HG02759 (cell line): Measurements from ENCODE around the gene CLDN14.
A peak's percentile ranks its signal among the peaks of the same experiment; 100 is the strongest.
"Not testable (repeated sequence)": the region's sequence is repeated elsewhere in the genome, so short reads cannot be mapped to it uniquely, and the experiment has no call there.

Experiments used
- ATAC-seq: cut with Tn5 transposase; IDR thresholded peaks from one replicate; pipeline ENCODE4 v1.9.1; 2021; ENCODE audit warnings: mild to moderate bottlenecking, moderate library complexity; ENCODE audit not compliant: unreplicated experiment

The CLDN14 gene

DNA sequence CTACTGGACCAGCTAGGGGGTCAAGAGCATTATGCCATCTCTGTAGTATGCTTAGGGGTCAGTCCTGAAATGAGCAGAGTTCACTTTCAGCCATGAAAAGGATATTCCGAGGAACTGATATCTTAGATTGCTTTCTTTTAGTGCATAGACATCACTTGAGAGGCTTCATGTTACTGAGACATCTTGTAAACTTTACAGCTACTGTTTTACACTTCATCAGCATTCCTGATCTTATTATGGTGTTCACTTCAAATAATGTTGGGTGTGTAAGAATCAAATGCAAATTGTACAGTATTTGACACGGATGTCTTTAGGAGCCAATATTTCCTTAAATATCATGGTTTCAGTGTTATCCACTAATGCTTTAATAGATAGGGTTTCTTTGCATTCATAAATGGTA is 22.4 kb upstream of the CLDN14 start:
- ATAC-seq = no peak

DNA sequence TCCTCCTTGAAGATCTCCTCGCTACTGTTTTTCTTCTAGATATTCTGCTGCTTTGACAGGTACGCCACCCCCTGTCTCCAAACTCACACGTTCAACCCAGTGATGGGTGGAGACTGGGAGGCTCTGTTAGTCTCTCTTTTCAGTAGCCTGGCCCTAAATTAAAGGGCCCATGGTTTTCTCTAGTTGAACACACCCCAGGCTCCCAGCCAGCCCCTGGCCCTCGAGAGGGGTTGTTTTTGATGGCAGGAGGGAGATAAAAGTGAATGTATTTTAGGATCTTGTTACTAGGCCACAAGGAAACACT is 21.6 kb upstream of the CLDN14 start:
- no peak for ATAC-seq

DNA sequence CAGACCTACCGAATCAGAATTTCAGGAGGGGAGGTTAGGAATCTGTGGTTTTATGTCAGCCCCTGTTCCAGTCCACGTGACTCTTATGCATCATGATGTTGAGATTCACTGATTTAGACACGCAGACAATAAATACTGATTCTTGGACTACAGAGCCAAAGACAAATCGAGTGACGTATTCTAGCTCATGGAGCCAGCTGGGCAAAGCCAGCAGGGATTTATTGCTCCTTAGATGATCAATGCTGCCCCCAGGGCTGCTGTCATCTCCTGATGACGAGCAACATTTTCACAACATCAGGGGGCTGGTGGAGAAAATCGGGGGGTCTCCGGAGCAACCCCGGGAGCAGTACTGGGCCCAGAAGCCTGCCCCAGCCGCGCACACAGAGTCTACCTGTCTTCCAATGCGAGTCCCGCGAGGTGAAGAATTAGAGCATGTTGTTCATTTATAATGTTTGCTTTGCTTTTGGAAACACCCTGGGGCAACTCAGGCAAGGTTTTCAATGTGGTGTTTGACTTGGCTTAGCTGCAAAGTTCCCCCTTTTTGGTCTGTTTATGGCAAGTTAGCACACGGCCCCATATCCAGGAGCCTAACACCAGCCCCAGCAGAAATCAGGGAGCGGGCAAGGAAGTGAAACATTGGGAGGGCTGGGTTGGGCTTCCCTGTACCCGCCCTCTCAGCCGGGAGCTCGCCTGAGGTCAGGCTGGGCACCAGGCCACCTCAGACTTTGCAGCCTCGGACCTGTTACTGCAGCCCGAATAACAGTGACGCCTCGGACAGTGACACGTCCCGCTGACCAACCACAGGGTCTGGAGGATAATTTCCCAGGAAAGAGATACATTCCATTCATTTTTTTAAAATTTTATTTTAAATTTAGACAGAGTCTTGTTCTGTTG is 19.9 kb upstream of the CLDN14 start:
- ATAC-seq = no peak

DNA sequence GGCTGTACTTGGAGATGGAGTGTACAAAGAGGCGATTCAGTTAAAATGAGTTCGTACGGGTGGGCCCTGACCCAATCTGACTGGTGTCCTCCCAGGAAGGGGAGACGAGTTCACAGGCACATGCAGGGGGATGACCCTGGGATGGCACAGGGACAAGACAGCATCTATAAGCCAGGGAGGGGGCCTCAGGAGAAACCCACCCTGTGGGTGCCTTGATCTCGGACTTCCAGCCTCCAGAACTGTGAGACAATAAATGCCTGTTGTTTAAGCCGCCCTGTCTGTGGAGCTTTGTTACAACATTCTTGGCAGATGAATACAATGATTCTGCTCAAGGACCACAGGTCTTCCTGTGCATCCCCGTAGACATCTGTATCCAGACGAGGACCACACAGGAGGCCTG is 14.6 kb upstream of the CLDN14 start:
- ATAC-seq = no peak

DNA sequence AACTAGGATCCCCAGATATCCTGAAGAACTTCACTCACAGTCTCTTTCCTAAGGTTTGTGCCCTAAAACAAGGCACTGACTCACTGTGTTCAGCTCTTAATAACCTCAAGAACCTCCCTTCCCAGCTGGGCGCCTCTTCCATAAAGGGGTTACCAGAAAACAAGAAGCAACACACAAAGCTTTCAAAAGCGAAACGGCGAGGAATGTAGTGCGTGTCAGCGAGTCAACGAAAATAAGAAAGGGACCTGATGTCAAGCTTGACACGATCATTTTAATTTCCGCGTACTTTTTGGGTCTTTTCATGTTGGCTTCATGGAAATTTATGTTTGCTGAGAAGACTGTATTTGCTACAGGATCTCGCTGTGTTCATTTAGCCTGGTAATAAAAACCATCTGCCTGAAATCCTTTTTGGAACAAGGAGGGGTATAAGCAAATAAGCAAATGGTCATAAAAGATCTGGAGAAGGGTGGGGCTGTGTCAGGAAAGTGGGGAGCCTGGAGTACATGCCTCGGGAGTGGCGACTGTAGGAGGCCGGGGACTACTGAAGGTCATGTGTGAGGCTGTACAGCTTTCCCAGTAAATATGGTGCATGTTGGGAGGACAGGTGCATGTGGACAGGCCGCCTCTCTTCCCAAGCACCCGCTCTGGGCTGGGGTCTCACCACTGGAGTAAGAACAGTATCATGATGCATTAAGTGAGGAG is 11.4 kb upstream of the CLDN14 start:
- no peak for ATAC-seq

DNA sequence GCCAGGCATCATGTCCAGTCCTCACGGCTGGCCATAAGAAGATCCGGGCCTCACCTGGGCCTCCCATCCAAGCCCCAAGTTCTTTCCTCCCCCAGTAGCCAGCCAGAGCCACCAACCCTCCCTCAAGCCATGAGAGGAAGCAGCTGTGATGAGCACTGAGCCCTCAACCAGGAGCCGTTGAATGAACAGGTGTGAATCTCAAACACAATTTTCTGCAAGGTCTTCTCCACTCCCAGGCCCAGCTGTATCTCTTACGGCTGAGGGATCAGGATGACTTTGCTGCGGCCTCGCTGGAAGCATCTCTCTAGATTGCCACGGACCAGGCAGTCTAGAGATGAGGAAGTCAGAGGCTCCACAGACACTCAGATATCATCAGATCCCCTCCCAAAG is 9.8 kb upstream of the CLDN14 start:
- ATAC-seq = no peak

DNA sequence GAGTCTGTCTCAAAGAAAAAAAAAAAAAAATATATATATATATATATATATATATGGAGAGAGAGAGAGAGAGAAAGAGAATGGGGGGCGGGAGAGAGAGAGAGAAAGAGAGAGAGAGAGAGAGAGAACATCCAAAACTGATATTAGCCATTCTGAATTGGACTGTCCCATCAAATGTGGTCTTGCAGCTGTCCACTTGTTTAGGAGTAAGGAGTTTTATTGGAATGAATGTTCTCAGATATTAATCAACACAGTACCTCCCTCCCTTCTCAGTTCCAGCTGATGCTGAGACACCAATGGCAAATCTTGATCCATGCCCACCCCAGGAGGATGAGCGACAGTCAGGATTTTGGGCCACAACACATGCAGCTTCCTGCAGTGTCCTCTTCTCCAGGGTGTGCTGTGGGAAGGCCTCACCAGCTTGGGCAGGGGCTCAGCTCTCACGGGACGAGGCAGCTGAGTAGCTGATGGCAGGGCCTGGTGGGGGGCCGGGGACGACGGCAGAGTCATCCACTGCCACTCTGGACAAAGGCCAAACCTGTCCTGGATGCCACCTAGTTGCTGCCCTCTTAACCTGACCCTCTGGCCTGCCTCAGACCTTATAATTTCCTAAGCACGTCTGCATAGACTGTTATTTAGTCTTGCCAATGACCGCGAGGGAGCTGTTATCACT is 9.3 kb upstream of the CLDN14 start:
- ATAC-seq = no peak

DNA sequence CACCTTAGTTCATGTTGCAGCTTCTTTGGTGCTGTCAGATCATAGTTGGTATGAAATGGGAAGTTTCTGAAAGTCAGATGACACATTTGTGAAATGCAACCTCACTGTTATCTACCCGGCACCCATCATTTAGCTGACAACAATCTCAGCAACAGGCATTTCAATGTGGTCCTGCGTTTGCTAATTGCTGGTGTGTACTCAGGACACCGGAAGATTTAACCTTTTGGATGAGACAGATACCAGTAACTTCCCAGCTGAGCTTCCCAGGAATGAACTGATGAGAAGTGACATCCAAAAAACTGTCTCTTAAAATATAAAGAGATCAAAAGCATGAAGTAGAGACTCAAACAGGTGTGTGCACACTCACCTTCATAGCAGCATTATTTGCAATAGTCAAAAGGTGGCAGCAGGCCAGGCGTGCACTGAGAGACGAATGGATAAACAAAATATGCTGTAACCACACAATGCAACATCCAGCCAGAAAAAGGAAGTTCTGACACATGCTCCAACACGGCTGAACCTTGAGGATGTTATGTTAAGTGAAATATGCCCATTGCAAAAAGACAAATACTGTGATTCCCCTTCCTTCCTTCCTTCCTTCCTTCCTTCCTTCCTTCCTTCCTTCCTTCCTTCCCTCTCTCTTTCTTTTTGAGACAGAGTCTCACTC is 7.9 kb upstream of the CLDN14 start:
- no peak for ATAC-seq

DNA sequence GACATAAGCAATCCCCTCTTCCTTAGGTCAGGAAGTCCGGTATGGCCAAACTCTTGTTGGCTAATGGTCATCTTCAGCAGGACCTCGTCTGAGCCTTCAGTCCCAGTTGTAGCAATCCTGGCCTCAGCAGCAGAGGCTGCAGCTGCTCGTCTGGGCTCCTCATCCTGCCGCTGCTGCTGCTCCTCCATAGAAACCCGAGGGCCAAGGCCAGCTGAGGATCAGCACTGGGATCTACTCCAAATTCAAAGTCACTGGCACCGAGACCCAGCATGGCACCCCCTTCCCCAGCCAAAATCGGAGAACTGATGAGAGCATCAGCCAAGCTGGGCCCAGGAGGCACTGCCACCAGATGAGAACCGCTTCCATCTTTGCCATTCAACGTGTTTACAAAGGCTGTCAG is 6.3 kb upstream of the CLDN14 start:
- no peak for ATAC-seq

DNA sequence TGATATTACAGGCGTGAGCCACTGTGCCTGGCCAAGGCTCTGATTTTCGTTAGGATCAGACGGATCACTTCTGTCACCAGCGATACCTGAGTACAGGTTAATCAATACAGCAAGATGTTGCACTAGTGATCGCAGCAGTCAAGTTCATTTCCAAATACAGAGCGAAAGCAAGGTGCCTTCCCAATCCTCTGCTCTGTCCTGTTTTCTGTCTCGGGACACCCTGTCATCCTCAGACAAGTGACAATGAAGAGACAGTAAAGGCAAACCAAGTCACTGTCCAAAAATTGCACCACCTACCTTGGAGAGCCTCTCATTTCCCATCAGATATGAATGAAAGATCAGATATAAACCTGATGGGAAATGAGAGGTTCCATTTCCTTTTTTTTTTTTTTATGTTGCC is 5.6 kb upstream of the CLDN14 start:
- no peak for ATAC-seq

DNA sequence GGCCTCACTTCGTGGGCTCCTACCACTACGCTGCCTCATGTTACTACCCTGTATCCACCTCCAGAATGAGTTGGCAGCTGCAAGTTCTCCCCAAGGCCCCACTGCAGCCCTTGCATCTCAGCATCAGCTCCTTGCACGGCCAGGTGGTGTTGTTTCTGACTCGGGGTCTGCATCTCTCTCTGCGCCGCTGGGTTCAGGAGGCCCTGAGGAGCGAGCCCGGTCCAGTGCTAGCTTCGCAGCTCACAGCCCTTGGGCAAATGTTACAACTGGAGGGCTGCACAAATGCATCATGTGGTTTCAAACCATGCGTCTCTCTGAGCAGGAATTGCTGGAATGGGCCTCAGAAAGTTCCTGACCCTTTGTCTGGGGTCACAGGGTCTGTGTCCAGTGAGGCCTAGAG is 3.2 kb upstream of the CLDN14 start:
- no peak for ATAC-seq

DNA sequence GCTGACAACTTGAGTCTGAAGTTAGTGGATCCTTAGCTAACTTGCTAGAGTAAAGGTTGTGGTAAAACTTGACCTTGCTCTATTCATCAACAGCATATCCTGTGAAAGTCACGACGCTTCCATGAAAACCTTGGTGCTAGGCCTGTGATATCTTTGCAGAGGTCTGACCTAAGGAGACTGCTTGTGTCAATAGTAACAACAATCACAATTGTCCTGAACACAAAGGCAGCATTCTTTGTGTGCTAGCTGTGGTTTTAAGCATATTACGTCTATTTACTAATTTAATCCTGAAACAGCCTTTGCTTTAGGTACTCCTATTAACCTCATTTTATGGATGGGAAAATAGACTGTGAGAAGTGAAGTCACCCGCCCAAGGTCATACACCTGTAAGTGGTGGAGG is 2.8 kb upstream of the CLDN14 start:
- no peak for ATAC-seq

DNA sequence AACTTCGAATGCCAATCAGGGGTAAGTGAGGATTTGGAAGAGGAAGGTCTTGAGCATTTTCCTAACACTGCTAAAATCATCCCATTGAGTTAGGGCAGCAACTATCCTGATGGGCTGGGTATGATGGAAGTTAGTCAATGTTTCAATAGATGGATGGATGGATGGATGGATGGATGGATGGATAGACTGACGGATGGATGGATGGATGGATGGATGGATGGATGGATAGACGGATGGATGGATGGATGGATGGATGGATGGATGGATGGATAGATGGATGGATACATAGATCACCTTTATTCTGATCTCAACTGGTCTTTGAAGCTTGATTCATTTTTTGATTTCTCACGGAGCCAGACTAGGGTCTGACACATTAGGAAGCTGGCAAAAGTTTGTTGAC is 2.3 kb upstream of the CLDN14 start:
- no peak for ATAC-seq

DNA sequence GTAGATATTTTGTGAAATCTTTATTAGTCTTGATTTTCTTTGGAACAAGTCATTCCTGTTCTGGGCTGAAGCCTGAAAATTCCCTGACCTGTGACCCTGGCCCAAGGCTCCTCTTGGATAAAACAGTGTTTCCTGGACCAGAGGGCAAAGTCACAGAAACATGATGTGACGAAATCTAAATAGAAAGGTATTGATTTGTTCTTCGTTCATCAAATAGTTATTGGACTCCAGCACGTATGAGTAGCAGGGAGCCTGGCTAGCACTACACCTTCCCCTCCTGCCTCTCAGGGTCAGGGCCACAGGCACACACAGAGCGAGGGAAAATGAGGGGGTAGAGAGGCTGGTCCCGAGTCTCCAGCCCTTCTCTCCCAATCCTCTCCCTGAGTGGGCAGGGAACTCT is 1.7 kb upstream of the CLDN14 start:
- no peak for ATAC-seq

DNA sequence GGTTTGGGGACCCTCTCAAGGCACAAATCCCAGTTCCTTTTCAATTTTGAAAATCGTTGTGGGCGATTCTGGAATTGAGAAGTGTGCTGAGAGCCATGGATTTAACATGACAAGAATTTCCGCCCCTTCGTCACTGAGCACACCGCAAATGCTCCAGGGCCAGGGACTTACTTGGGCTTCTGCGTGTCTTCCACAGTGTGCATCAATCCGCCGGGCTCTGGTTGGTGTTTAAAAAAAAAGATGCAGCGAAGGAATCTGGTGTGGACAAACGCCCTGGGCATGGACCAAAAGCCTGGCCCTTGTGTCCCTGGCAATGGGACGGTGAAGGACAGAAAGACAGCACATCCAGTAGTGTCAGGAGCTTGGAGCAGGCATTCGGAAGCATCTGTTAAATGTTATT is 696 bp upstream of the CLDN14 start:
- no peak for ATAC-seq

DNA sequence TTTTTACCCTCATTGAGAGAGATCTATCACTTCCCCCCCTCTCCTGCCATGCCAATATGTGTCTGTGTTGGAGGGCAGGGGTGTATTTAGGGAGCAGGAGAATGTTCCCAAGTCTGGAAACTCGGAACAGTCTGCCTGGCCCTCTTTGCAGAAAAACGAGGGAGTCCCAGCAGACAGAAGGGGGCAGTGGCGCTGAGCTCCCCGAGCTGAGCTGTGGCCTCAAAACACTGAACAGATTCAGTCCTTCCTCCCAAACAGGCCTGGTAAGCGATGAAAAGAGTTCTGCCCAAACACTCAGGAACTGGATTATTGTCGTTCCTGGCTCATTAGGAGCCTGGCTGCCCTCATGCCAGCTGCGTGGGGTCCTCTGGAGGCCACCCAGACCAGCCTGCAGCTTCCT is 981 bp downstream of the CLDN14 start:
- ATAC-seq = no peak

DNA sequence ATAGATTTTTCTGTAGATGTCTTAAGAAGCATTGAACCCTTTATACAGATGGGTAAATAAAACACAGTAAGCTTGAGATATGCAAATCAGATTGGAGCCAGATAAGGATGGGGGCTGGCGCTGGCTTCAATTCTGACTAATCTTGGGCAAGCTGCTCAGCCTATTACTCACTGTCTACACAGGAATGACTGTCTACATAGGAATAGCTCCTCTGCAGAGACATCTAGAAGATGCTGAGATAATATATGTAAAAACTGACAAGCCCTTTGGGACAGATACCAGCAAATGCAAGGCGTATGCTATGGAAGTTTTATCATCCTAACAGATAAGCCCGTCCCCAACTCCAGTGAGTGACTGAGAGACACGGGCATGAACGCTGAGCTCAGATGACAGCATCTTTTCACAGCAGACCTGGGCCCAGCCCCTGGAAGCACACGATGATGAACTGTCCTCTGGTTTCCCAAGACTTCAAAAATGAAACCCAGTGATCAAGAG is 1.7 kb downstream of the CLDN14 start:
- peak; percentile 68 for ATAC-seq

DNA sequence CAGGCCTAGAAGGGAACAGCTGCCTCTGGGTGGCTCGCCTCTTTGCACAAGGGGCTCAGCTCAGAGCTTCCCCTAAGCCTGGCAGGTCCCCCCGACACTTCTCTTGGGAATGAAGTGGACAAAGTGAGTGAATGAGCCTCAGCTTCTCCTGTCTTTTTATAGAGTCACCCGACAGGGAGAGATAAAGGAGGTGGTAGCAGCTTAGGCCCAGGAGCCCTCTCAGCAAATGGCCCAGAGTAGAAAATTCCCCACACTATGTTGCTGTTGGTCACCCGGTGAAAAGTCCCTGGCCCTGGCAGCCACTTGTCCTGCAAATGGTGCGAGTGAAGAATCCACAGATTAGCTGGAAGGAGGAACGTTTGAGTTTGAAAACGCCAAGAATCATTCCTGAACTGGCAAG is 2.4 kb downstream of the CLDN14 start:
- no peak for ATAC-seq

DNA sequence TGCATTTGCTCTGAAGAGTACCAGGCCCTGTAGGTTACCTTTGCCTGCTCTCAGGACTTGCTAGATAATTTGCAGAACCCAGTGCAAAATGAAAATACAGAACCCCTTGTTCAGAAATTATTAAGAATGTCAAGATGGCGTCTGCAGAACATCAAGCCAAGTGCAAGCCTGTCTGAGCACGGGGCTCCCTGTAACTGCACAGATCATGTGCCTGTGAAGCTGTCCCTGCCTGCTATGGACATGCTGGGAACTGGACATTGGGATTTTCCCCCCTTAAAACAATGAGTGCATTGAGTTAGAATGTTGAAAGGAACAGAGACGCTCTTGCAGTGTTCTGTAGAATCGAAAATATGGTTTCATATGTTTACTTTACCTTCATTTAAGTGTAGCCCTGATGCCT is 2.9 kb downstream of the CLDN14 start:
- no peak for ATAC-seq

DNA sequence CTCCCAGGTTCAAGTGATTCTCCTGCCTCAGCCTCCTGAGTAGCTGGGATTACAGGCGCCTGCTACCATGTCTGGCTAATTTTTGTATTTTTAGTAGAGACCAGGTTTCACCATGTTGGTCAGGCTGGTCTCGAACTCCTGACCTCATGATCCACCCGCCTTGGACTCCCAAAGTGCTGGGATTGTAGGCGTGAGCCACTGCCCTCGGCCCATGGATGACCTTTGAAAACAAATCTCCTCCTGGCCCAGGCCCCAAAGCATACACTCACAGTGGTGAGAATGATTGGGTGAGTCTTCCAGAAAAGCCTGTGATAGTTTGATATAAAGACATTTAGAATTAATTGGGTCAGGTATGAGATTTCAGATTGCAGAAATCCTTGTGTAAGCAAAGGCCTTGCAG is 3.4 kb downstream of the CLDN14 start:
- not testable (repeated sequence) for ATAC-seq

DNA sequence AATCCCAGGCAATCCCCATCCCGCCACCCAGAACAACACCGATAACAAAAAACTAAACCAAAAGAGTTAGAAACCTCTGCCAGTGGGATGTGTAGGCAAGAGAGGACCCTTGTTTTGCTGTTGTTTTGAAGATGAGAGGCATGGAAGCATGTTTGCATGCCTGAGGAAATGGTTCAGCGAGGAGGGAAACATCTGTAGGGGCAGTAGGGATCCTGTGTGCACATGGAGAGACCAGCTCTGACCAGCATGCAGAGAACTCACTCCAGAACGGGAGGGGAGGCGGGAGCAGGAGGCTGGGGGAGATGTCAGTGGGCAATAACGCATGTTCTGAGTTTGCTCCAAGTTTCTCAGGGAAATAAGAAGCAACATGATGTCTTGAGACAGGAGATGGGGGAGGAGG is 5.3 kb downstream of the CLDN14 start:
- no peak for ATAC-seq
